Activated gamma-delta T cell treated with Interleukin-2 at 50 U/mL for 16 hours (primary cell): ENCODE measurements around the gene LRRC47.

Source experiments
- DNase-seq: peaks from one replicate; pipeline ENCODE4 v3.0.0-alpha.2; 2020

LRRC47 gene

GRCh38 chr1:3796215-3797061 is at the start of gene LRRC47:
Gene LRRC47 (minus strand): TSS chr1:3796498. CDS start chr1:3796476, 22 bp downstream.
- peak; percentile 94 for DNase-seq

- no peak for DNase-seq
Observed at GRCh38 chr1:3842912-3843311, 46.6 kb upstream of the LRRC47 start.

- no peak for DNase-seq
Observed at GRCh38 chr1:3841491-3841890, 45.2 kb upstream of the LRRC47 start.

GRCh38 chr1:3838788-3839187 is 42.5 kb upstream of the LRRC47 start:
- DNase-seq, result no peak

GRCh38 chr1:3837685-3838084 is 41.4 kb upstream of the LRRC47 start:
- no peak for DNase-seq

GRCh38 chr1:3837200-3837599 is 40.9 kb upstream of the LRRC47 start:
- DNase-seq, result no peak

- DNase-seq, result no peak
Observed at GRCh38 chr1:3836421-3836820, 40.1 kb upstream of the LRRC47 start.

GRCh38 chr1:3834701-3835100 is 38.4 kb upstream of the LRRC47 start:
- no peak for DNase-seq

- no peak for DNase-seq
Observed at GRCh38 chr1:3831689-3832088, 35.4 kb upstream of the LRRC47 start.

- DNase-seq, result no peak
Observed at GRCh38 chr1:3828391-3828790, 32.1 kb upstream of the LRRC47 start.

GRCh38 chr1:3827813-3828307 is 31.6 kb upstream of the LRRC47 start:
- no peak for DNase-seq

GRCh38 chr1:3825356-3825755 is 29.1 kb upstream of the LRRC47 start:
- no peak for DNase-seq

- DNase-seq, result no peak
Observed at GRCh38 chr1:3824650-3825049, 28.4 kb upstream of the LRRC47 start.

- DNase-seq, result no peak
Observed at GRCh38 chr1:3822421-3822820, 26.1 kb upstream of the LRRC47 start.

GRCh38 chr1:3821908-3822307 is 25.6 kb upstream of the LRRC47 start:
- no peak for DNase-seq

GRCh38 chr1:3821447-3821846 is 25.1 kb upstream of the LRRC47 start:
- DNase-seq, result no peak

- no peak for DNase-seq
Observed at GRCh38 chr1:3821004-3821403, 24.7 kb upstream of the LRRC47 start.

GRCh38 chr1:3820316-3820715 is 24.0 kb upstream of the LRRC47 start:
- DNase-seq, result no peak

- no peak for DNase-seq
Observed at GRCh38 chr1:3819771-3820200, 23.5 kb upstream of the LRRC47 start.

- DNase-seq, result no peak
Observed at GRCh38 chr1:3817821-3818597, 21.7 kb upstream of the LRRC47 start.

- DNase-seq, result no peak
Observed at GRCh38 chr1:3817138-3817740, 20.9 kb upstream of the LRRC47 start.

GRCh38 chr1:3816331-3817137 is 20.2 kb upstream of the LRRC47 start:
- no peak for DNase-seq
